ENCODE results near the gene RET.
"Not testable (repeated sequence)": the region's sequence is repeated elsewhere in the genome, so short reads cannot be mapped to it uniquely, and the experiment has no call there.

The RET gene

GRCh38 chr10:43078175-43078985, 1.5 kb downstream of the RET start:
- no peak for DNase-seq (ENCODE audit: low read depth)

- DNase-seq (ENCODE audit: low read depth): no peak
Measured at GRCh38 chr10:43078986-43079273, 2.1 kb downstream of the RET start.

- no peak for DNase-seq (ENCODE audit: low read depth)
Measured at GRCh38 chr10:43079856-43080255, 3.0 kb downstream of the RET start.

- DNase-seq (ENCODE audit: low read depth): no peak
Measured at GRCh38 chr10:43082087-43082486, 5.2 kb downstream of the RET start.

GRCh38 chr10:43082746-43083145, 5.9 kb downstream of the RET start:
- no peak for DNase-seq (ENCODE audit: low read depth)

GRCh38 chr10:43083764-43084163, 6.9 kb downstream of the RET start:
- DNase-seq (ENCODE audit: low read depth): no peak

- DNase-seq (ENCODE audit: low read depth): no peak
Measured at GRCh38 chr10:43084812-43085211, 7.9 kb downstream of the RET start.

GRCh38 chr10:43086321-43086942, 9.6 kb downstream of the RET start:
- DNase-seq (ENCODE audit: low read depth): no peak

GRCh38 chr10:43089519-43089918, 12.7 kb downstream of the RET start:
- no peak for DNase-seq (ENCODE audit: low read depth)

GRCh38 chr10:43090188-43090587, 13.3 kb downstream of the RET start:
- no peak for DNase-seq (ENCODE audit: low read depth)

GRCh38 chr10:43090664-43091063, 13.8 kb downstream of the RET start:
- no peak for DNase-seq (ENCODE audit: low read depth)

- DNase-seq (ENCODE audit: low read depth): no peak
Measured at GRCh38 chr10:43091846-43092245, 15.0 kb downstream of the RET start.

GRCh38 chr10:43093423-43094076, 16.7 kb downstream of the RET start:
- no peak for DNase-seq (ENCODE audit: low read depth)

GRCh38 chr10:43094085-43094484, 17.2 kb downstream of the RET start:
- no peak for DNase-seq (ENCODE audit: low read depth)

- not testable (repeated sequence) for DNase-seq (ENCODE audit: low read depth)
Measured at GRCh38 chr10:43099339-43099738, 22.5 kb downstream of the RET start.

GRCh38 chr10:43099928-43100327, 23.1 kb downstream of the RET start:
- no peak for DNase-seq (ENCODE audit: low read depth)

GRCh38 chr10:43100366-43100765, 23.5 kb downstream of the RET start:
- DNase-seq (ENCODE audit: low read depth): no peak

- no peak for DNase-seq (ENCODE audit: low read depth)
Measured at GRCh38 chr10:43102063-43102828, 25.4 kb downstream of the RET start.

- no peak for DNase-seq (ENCODE audit: low read depth)
Measured at GRCh38 chr10:43105102-43105955, 28.5 kb downstream of the RET start.

GRCh38 chr10:43105956-43106229, 29.0 kb downstream of the RET start:
- DNase-seq (ENCODE audit: low read depth): no peak

GRCh38 chr10:43106256-43107091, 29.6 kb downstream of the RET start:
- DNase-seq (ENCODE audit: low read depth): no peak

Data from stromal cell of bone marrow (primary cell).